Testis (tissue), 2 donors: Measurements from ENCODE around the gene KCTD14.

ENCODE experiments used
- CTCF ChIP-seq, 3 experiments: fragments of 450-650 bp in 2 of 3; fragments of 200-600 bp in 1 of 3; sonication (generic) in 1 of 3; IDR thresholded peaks; one replicate each; pipeline ENCODE4 v1.5.1; 2016 to 2019; ENCODE audit warnings: antibody characterized with exemption in 3 of 3, mild to moderate bottlenecking in 2 of 3, moderate library complexity in 1 of 3
- POLR2A ChIP-seq: fragments of 450-650 bp; IDR thresholded peaks from one replicate; pipeline ENCODE4 v1.6.1; 2017; ENCODE audit warnings: antibody characterized with exemption, mild to moderate bottlenecking, moderate library complexity

DNA sequence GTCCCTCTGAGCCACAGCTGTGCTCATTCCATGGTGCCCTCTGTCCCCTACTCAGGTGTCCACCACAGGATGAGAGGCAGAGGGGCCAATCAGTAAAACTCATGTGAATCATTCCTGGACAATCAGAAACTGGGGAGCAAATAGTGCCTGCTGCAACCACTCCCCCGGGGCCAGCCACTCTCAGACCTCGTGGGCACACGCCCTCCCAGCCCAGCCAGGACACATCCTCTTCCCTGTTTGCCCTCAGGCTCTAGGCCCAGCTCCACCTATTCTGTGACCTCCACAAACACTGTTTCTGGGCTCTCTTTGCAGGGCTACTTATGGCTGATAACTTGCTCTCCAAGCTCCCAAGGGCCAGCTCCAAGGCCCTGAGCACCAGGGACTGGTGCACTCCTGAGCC, 14.0 kb upstream of the KCTD14 start:
- no peak for TF ChIP-seq CTCF (IDR thresholded peaks at IDR 0.05)
- TF ChIP-seq POLR2A: no peak
